ENCODE data around the gene WDFY4.

Gene WDFY4

DNA sequence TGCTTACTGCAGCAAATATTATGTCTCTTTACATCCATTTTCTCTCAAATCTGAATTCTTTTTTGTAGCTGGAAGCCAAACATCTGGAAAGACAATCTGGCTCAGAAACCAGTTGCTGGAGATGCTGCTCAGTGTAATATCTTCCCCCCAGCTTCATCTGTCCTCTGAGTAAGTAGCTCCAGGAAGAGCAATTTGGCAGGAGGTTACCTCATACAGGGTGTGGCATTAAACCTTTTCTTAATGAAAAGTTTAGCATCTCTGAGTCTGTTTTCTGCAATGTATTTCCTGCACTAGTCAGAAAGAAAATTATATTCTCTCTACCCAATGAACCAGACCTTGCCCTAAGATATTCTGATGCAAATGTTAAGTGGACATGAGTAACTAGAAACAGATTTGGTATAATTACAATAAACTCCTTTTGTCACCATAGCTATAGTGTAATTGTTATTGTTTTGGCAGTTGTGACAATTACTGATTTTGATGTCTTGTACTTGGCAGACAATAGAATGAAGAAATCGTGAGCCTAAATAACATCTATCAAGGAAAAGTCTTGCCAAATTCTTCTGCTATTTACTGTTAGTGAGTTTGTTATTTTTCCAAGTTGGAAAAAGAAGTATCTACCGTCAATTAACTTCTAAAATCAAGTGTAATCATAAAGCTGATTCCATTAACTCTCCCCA is 123.3 kb downstream of the WDFY4 start:
- DNase-seq (ENCODE audit: low read depth), result no peak
- TF ChIP-seq, protein P1, sequence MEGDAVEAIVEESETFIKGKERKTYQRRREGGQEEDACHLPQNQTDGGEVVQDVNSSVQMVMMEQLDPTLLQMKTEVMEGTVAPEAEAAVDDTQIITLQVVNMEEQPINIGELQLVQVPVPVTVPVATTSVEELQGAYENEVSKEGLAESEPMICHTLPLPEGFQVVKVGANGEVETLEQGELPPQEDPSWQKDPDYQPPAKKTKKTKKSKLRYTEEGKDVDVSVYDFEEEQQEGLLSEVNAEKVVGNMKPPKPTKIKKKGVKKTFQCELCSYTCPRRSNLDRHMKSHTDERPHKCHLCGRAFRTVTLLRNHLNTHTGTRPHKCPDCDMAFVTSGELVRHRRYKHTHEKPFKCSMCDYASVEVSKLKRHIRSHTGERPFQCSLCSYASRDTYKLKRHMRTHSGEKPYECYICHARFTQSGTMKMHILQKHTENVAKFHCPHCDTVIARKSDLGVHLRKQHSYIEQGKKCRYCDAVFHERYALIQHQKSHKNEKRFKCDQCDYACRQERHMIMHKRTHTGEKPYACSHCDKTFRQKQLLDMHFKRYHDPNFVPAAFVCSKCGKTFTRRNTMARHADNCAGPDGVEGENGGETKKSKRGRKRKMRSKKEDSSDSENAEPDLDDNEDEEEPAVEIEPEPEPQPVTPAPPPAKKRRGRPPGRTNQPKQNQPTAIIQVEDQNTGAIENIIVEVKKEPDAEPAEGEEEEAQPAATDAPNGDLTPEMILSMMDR (conservative IDR thresholded peaks at IDR 0.05; ENCODE audit: low read depth, low read length), result no peak
- H3K4me3 ChIP-seq (ENCODE audit: low read length), result no peak overlapping the region

DNA sequence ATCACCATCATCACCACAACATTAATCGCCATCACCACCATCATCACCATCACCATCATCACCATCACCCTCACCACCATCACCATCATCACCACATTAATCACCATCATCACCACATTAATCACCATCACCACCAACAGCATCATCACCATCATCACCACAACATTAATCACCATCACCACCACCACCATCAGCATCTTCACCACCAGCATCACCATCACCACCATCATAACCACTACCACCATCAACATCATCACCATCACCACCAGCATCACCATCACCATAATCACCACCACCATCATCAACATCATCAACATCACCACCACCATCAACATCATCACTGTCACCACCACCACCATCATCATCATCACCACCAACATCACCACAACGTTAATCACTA is 124.6 kb downstream of the WDFY4 start:
- TF ChIP-seq, protein P1 (conservative IDR thresholded peaks at IDR 0.05; ENCODE audit: low read depth, low read length), result no peak
- DNase-seq (ENCODE audit: low read depth), result no peak
- H3K4me3 ChIP-seq (ENCODE audit: low read length), result no peak overlapping the region

DNA sequence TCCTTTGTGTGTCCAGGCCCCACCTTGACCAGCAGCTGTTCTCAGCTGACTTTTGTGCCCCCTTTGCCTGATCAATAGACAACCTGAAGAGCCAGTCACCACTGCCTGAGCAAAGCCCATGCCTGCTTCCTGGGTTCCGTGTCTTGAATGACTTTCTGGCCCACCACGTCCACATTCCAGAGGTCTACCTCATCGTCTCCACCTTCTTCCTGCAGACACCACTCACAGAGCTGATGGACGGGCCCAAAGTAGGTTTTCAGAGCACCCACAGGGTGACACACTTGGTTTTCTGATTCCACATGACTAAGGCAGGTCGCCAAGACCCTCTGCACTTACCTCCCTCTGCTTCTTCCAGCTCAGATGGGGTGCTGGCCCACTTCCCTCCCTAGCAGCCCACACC is 126.8 kb downstream of the WDFY4 start:
- TF ChIP-seq, protein P1 (conservative IDR thresholded peaks at IDR 0.05; ENCODE audit: low read depth, low read length), result no peak
- no peak for DNase-seq (ENCODE audit: low read depth)
- H3K4me3 ChIP-seq (ENCODE audit: low read length), result no peak overlapping the region

DNA sequence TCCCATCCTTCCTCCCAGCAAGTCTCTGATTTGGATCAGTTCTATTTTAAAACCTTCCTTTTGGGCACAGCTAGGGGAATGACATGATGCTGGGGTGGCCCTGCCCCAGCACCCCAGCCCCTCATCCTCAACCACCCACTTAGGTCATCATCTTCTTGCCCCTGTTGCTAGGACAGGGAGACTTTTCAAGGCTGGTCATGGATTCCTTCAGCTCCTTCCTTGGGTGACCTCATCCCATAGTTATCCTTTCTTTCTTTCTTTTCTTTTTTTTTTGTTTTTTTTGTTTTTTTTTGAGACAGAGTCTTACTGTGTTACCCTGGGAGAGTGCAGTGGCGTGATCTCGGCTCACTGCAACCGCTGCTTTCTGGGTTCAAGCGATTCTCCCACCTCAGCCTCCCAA is 127.2 kb downstream of the WDFY4 start:
- TF ChIP-seq, protein P1 (conservative IDR thresholded peaks at IDR 0.05; ENCODE audit: low read depth, low read length), result no peak
- DNase-seq (ENCODE audit: low read depth), result no peak
- no peak overlapping the region for H3K4me3 ChIP-seq (ENCODE audit: low read length)

DNA sequence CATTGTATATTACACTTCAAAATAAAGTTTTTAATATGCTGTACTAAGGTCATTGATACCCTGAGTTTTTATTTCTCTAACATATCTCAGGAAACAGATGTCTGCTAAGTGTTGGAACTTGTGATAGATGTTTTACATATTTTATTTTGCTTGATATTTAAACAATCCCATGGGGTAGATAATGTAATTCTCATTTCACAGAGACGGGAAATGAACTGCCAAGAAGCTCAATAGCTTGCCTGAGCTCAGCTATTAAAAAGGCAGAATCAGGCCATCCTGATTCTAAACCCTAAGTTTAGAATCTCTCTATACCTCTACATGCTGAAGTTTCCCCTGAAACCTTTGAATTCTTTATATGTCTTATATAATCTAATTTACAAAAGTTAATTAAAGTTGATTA is 128.6 kb downstream of the WDFY4 start:
- no peak for DNase-seq (ENCODE audit: low read depth)
- TF ChIP-seq, protein P1 (conservative IDR thresholded peaks at IDR 0.05; ENCODE audit: low read depth, low read length), result no peak
- H3K4me3 ChIP-seq (ENCODE audit: low read length), result no peak overlapping the region

DNA sequence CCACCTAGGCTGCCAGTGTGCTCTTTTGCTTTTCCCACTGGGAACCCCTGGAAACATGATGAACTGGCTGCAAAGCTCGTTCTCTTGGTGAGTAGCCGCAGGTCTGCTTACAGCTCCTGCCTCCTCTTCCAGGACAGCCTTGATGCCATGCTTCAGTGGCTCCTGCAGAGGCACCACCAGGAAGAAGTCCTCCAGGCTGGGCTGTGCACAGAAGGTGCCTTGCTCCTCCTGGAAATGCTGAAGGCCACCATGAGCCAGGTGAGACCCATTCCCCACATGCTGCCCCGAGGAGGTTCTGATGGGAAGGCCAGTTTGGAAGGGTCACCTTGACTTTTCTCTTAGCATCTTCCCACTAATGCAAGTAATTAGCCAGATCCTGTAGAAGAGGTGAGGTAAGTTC is 129.2 kb downstream of the WDFY4 start:
- TF ChIP-seq, protein P1 (conservative IDR thresholded peaks at IDR 0.05; ENCODE audit: low read depth, low read length), result no peak
- H3K4me3 ChIP-seq (ENCODE audit: low read length), result no peak overlapping the region
- no peak for DNase-seq (ENCODE audit: low read depth)

DNA sequence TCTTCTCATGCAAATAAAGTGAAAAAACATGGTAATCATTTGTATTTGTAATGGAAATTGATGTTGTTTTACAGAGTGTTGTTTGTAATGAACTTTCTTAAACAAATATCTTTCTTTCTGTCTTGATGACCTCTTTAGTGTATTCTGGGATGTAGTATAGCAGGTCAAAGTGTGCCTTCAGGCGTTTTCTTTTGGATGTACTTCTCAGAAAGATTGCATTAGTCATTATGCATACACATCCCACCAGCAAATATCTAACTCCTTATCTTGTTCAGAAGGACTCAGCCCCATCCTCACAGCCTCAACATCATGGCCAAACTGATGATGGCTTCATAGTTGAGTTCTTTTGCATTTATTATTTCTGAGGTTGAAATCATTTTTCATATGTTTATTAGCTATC is 130.3 kb downstream of the WDFY4 start:
- no peak overlapping the region for H3K4me3 ChIP-seq (ENCODE audit: low read length)
- no peak for DNase-seq (ENCODE audit: low read depth)
- TF ChIP-seq, protein P1 (conservative IDR thresholded peaks at IDR 0.05; ENCODE audit: low read depth, low read length), result no peak

Measured in retinal pigment epithelial cell (primary cell).